H1 (cell line): Measurements from ENCODE around the gene HDHD2.

Experiments used
- CTCF ChIP-seq, 3 experiments: IDR thresholded peaks; 1 replicate in 2 of 3; 2 replicates in 1 of 3; pipeline versions ENCODE4 v1.5.1 to v1.6.1; 2011; ENCODE audit warnings: low read length in 3 of 3, mild to moderate bottlenecking in 3 of 3, inconsistent platforms in 2 of 3, low read depth in 1 of 3, moderate library complexity in 1 of 3; ENCODE audit not compliant: insufficient read depth in 1 of 3; ENCODE audit errors: control extremely low read depth in 1 of 3
- RXRA ChIP-seq: IDR thresholded peaks from 2 replicates; pipeline ENCODE4 v1.6.1; 2011; ENCODE audit warnings: low read depth, mild to moderate bottlenecking, low read length, moderate library complexity; ENCODE audit not compliant: insufficient read depth

GRCh38 chr18:47081578-47081977, 68.7 kb downstream of the HDHD2 start:
- TF ChIP-seq RXRA (no peak), CTCF (IDR thresholded peaks at IDR 0.05; ENCODE audit: control extremely low read depth in 1 of 3, insufficient read depth in 1 of 3, low read depth in 1 of 3, low read length in 3 of 3) (no peak)
